ENCODE results near the gene HEATR5B. TPM values are rescaled to one million over a fixed set of nuclear protein-coding genes. Genes with fewer than 3 reads are reported as not detected.

The HEATR5B gene
- total RNA-seq (2022; extraction: Qiagen RNA extraction) = 5.6 to 7.9 TPM (median 7.2 TPM) in 5 replicates

GRCh38 chr2:37083873-37084794, at the start of gene HEATR5B, which contains the start of gene GPATCH11:
Gene HEATR5B, minus strand, starts transcription at chr2:37084372. Its CDS starts 958 bp downstream, at chr2:37083414.
Gene GPATCH11, plus strand, starts transcription at chr2:37084518. Its CDS starts 3,864 bp downstream, at chr2:37088382.

GRCh38 chr2:36966370-36967235, 117.6 kb downstream of the HEATR5B start, which contains the start of gene STRN:
Gene STRN, minus strand, starts transcription at chr2:36966536. Its CDS starts 73 bp downstream, at chr2:36966463.

Other genes starting within 250 kb of the HEATR5B start
- 11.1 to 19.2 TPM (median 17.2 TPM) in 5 replicates for gene STRN, start 117.8 kb downstream of the HEATR5B start, total RNA-seq (2022; extraction: Qiagen RNA extraction)
- gene GPATCH11, start 146 bp upstream of the HEATR5B start, total RNA-seq (2022; extraction: Qiagen RNA extraction) = 7.7 to 11.1 TPM (median 9.6 TPM) in 5 replicates
- 15.0 to 25.1 TPM (median 22.6 TPM) in 5 replicates for gene EIF2AK2, start 72.6 kb upstream of the HEATR5B start, total RNA-seq (2022; extraction: Qiagen RNA extraction)
- gene SULT6B1, start 104.3 kb upstream of the HEATR5B start, total RNA-seq (2022; extraction: Qiagen RNA extraction) = not detected in 5 replicates
- gene CEBPZOS, start 112.1 kb upstream of the HEATR5B start, total RNA-seq (2022; extraction: Qiagen RNA extraction) = 38.3 to 43.0 TPM (median 40.4 TPM) in 5 replicates
- 65.3 to 80.9 TPM (median 71.0 TPM) in 5 replicates for gene CEBPZ, start 147.2 kb upstream of the HEATR5B start, total RNA-seq (2022; extraction: Qiagen RNA extraction)
- gene NDUFAF7, start 147.3 kb upstream of the HEATR5B start, total RNA-seq (2022; extraction: Qiagen RNA extraction) = 17.0 to 22.3 TPM (median 18.9 TPM) in 5 replicates
- 8.4 to 15.0 TPM (median 12.7 TPM) in 5 replicates for gene PRKD3, start 240.5 kb upstream of the HEATR5B start, total RNA-seq (2022; extraction: Qiagen RNA extraction)

Measured in A549 treated with Mapracorat at 1 μM for 4 hours (cell line).